Hepatocyte (in vitro differentiated cells): Measurements from ENCODE around the gene NOD2.

Source experiments
- CTCF ChIP-seq: fragments of 200-600 bp; sonication (generic); IDR thresholded peaks from 2 replicates; pipeline ENCODE4 v1.5.1; 2016; ENCODE audit warnings: antibody characterized with exemption, mild to moderate bottlenecking; ENCODE audit not compliant: poor library complexity
- EZH2 ChIP-seq: fragments of 200-600 bp; sonication (generic); IDR thresholded peaks from 2 replicates; pipeline ENCODE4 v1.6.1; 2016; ENCODE audit warnings: antibody characterized with exemption, mild to moderate bottlenecking, borderline replicate concordance
- EZH2phosphoT487 ChIP-seq: fragments of 200-600 bp; sonication (generic); IDR thresholded peaks from one replicate; pipeline ENCODE4 v1.6.1; 2018; ENCODE audit warnings: antibody characterized with exemption, mild to moderate bottlenecking, low read depth, moderate library complexity; ENCODE audit not compliant: unreplicated experiment, severe bottlenecking

- TF ChIP-seq CTCF (no peak), EZH2 (no peak), EZH2phosphoT487 (no peak)
Measured at GRCh38 chr16:50645563-50646220, 47.7 kb upstream of the NOD2 start.
